Smooth muscle cell (in vitro differentiated cells): ENCODE measurements around the gene IL17RE. TPM values are rescaled to one million over a fixed set of nuclear protein-coding genes. Genes with fewer than 3 reads are reported as not detected.

Source experiments
- DNase-seq: peaks from one replicate; lab custom pipeline; 2025; ENCODE audit not compliant: unreplicated experiment; lab: John Stamatoyannopoulos, UW
- H2AFZ ChIP-seq: fragments of 200-600 bp; sonication (generic); 2 replicates; pipeline ENCODE4 v1.6.0; 2016; ENCODE audit warnings: antibody characterized with exemption, low read depth, mild to moderate bottlenecking
- H3F3A ChIP-seq: fragments of 200-600 bp; sonication (generic); 2 replicates; pipeline ENCODE4 v1.6.0; 2017; ENCODE audit warnings: antibody characterized with exemption, low read depth
- H3K27ac ChIP-seq: fragments of 200-600 bp; sonication (generic); 2 replicates; pipeline ENCODE4 v1.5.1; 2016; ENCODE audit warnings: low read depth, mild to moderate bottlenecking
- H3K27me3 ChIP-seq: fragments of 200-600 bp; sonication (generic); 2 replicates; pipeline ENCODE4 v1.6.1; 2016; ENCODE audit warnings: low read depth, mild to moderate bottlenecking
- H3K36me3 ChIP-seq: fragments of 200-600 bp; sonication (generic); 2 replicates; pipeline ENCODE4 v1.5.1; 2016; ENCODE audit warnings: low read depth
- H3K4me1 ChIP-seq: fragments of 200-600 bp; sonication (generic); 2 replicates; pipeline ENCODE4 v1.5.1; 2016; ENCODE audit warnings: low read depth
- H3K4me2 ChIP-seq: fragments of 200-600 bp; sonication (generic); 2 replicates; pipeline ENCODE4 v1.6.0; 2016; ENCODE audit warnings: mild to moderate bottlenecking
- H3K4me3 ChIP-seq: fragments of 200-600 bp; sonication (generic); 2 replicates; pipeline ENCODE4 v1.5.1; 2016; ENCODE audit warnings: mild to moderate bottlenecking
- H3K79me2 ChIP-seq: fragments of 200-600 bp; sonication (generic); 2 replicates; pipeline ENCODE4 v1.6.0; 2016; ENCODE audit warnings: low read depth, mild to moderate bottlenecking
- H3K9ac ChIP-seq: fragments of 200-600 bp; sonication (generic); 2 replicates; pipeline ENCODE4 v1.6.0; 2016; ENCODE audit warnings: low read depth
- H3K9me3 ChIP-seq: fragments of 200-600 bp; sonication (generic); replicated peaks from 2 replicates; pipeline ENCODE4 v1.5.1; 2016; ENCODE audit warnings: low read depth
- H4K20me1 ChIP-seq: fragments of 200-600 bp; sonication (generic); 2 replicates; pipeline ENCODE4 v1.6.0; 2016; ENCODE audit warnings: low read depth
- WGBS: methylation state at CpG from one replicate; pipeline ENCODE4 v1.1.7; 2016; ENCODE audit warnings: low lambda C conversion rate; 5-methylcytosine and 5-hydroxymethylcytosine counted together
- polyA plus RNA-seq: library from polyadenylated mRNA; unstranded; fragments of >200 nt; fragmentation: Nextera tagmentation; extraction: Ambion mirVana; gene quantifications from 2 replicates; pipeline ENCODE4 v1.2.1, GENCODE V29; 2016
- total RNA-seq: library from RNA; depleted of rRNA; stranded (reverse); fragments of >200 nt; gene quantifications from 2 replicates; pipeline ENCODE4 v1.2.3, GENCODE V29; 2014
- TF ChIP-seq, protein P1 (sequence below): fragments of 200-600 bp; sonication (generic); IDR thresholded peaks from 2 replicates; pipeline ENCODE4 v1.5.1; 2017; ENCODE audit warnings: borderline replicate concordance, mild to moderate bottlenecking, antibody characterized with exemption; ENCODE audit not compliant: insufficient read depth, poor library complexity, severe bottlenecking

IL17RE gene
- total and polyA plus RNA-seq, 2 experiments from 2014 or later, result 0.32 to 4.9 TPM

DNA sequence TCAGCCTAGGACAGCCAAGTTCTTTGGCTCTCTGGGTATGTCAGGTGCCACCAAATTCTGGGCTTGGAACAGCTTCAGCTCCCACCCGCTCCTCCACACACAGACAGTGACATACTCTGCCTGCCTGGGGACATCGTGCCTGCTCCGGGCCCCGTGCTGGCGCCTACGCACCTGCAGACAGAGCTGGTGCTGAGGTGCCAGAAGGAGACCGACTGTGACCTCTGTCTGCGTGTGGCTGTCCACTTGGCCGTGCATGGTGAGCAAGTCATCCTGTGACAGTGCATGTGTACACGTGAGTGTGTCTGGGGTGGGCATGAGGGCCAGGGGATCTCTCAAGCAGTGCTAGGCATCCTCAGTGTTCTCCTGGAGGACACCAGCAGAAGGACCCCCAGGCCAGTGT, 15.2 kb downstream of the IL17RE start:
- no peaks in the 10 kb centered on the region for H3K36me3 ChIP-seq
- no peaks in the 10 kb centered on the region for H3K9me3 ChIP-seq
- peak overlapping the region; percentile 91 for H3K4me2 ChIP-seq
- no peaks in the 10 kb centered on the region for H3K79me2 ChIP-seq
- no peak overlapping the region for H3K9ac ChIP-seq
- peaks cover 16% of the 10 kb centered on the region for H3K4me1 ChIP-seq
- peak overlapping the region; percentile 75 for H3K27ac ChIP-seq
- 92% methylated on average over 10 of the region's 10 CpGs for WGBS
- H3F3A ChIP-seq, result no peaks in the 10 kb centered on the region
- H3K27me3 ChIP-seq, result no peaks in the 10 kb centered on the region
- no peak overlapping the region for H2AFZ ChIP-seq
- no peak overlapping the region for H3K4me3 ChIP-seq
- no peaks in the 10 kb centered on the region for H4K20me1 ChIP-seq
- no peak for DNase-seq
- TF ChIP-seq, protein P1, sequence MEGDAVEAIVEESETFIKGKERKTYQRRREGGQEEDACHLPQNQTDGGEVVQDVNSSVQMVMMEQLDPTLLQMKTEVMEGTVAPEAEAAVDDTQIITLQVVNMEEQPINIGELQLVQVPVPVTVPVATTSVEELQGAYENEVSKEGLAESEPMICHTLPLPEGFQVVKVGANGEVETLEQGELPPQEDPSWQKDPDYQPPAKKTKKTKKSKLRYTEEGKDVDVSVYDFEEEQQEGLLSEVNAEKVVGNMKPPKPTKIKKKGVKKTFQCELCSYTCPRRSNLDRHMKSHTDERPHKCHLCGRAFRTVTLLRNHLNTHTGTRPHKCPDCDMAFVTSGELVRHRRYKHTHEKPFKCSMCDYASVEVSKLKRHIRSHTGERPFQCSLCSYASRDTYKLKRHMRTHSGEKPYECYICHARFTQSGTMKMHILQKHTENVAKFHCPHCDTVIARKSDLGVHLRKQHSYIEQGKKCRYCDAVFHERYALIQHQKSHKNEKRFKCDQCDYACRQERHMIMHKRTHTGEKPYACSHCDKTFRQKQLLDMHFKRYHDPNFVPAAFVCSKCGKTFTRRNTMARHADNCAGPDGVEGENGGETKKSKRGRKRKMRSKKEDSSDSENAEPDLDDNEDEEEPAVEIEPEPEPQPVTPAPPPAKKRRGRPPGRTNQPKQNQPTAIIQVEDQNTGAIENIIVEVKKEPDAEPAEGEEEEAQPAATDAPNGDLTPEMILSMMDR, result no peak

DNA sequence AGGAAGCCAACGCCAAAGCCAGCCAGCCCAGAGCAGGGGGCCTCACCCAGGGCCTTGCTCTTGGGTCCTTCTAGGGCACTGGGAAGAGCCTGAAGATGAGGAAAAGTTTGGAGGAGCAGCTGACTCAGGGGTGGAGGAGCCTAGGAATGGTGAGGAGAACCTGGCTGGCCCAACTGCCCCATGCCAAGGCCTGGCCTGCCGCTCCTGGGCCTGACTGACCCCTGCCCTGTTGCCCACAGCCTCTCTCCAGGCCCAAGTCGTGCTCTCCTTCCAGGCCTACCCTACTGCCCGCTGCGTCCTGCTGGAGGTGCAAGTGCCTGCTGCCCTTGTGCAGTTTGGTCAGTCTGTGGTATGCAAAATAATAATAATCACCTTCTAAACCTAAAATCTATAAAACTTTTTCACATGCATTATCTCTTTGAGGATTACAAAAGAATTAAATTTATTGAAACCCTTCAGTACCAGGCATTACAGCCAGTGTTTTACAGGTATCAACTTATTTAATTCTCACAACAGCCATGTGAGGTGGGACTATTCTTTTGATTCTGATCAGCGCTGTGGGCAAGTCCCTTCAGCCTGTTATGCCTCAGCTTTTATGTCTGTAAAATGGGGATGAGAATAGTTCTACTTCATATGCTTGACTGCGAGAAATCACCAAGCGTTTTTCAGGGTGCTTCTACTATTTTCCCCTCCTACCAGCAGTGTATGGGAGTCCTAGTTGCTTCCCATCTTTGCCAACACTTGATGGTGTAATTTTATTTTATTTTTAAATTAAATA, 15.8 kb downstream of the IL17RE start:
- Histone ChIP-seq H3K79me2 (no peaks in the 10 kb centered on the region), H2AFZ (no peak overlapping the region), H3K4me2 (no peak overlapping the region), H3K27me3 (no peaks in the 10 kb centered on the region), H3K4me3 (no peak overlapping the region), H3K4me1 (peaks cover 16% of the 10 kb centered on the region), H3F3A (no peaks in the 10 kb centered on the region), H4K20me1 (no peaks in the 10 kb centered on the region), H3K36me3 (no peaks in the 10 kb centered on the region), H3K9ac (no peak overlapping the region), H3K9me3 (no peaks in the 10 kb centered on the region), H3K27ac (no peak overlapping the region)
- WGBS, result 94% methylated on average over 8 of the region's 8 CpGs
- TF ChIP-seq, protein P1, result no peak
- no peak for DNase-seq

DNA sequence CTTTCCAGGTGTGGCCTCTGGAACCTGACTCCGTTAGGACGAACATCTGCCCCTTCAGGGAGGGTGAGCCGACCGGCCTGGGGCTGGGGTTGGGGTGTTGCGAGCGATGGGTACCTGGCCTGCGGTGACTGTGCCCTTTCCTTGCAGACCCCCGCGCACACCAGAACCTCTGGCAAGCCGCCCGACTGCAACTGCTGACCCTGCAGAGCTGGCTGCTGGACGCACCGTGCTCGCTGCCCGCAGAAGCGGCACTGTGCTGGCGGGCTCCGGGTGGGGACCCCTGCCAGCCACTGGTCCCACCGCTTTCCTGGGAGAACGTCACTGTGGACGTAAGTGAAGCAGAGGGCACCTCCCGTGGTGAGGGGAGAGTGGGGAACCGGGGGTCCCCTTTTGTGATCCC, 25.5 kb downstream of the IL17RE start:
- H3K9ac ChIP-seq, result no peak overlapping the region
- H3K4me3 ChIP-seq, result no peak overlapping the region
- H3K27ac ChIP-seq, result no peak overlapping the region
- 97% methylated on average over 23 of the region's 23 CpGs for WGBS
- H3K4me1 ChIP-seq, result peaks cover 3% of the 10 kb centered on the region
- no peaks in the 10 kb centered on the region for H3K9me3 ChIP-seq
- no peaks in the 10 kb centered on the region for H3K79me2 ChIP-seq
- TF ChIP-seq, protein P1, result no peak
- no peak overlapping the region for H2AFZ ChIP-seq
- no peaks in the 10 kb centered on the region for H3K36me3 ChIP-seq
- no peak overlapping the region for H3K4me2 ChIP-seq
- H3F3A ChIP-seq, result no peaks in the 10 kb centered on the region
- no peaks in the 10 kb centered on the region for H4K20me1 ChIP-seq
- H3K27me3 ChIP-seq, result no peaks in the 10 kb centered on the region
- DNase-seq, result no peak
